IPS-NIHi11 (cell line): Measurements from ENCODE around the gene LSM7.

ENCODE experiments used
- DNase-seq: peaks from one replicate; pipeline ENCODE4 v3.0.0; 2012; ENCODE audit warnings: mixed read lengths, low spot score

The LSM7 gene

DNA sequence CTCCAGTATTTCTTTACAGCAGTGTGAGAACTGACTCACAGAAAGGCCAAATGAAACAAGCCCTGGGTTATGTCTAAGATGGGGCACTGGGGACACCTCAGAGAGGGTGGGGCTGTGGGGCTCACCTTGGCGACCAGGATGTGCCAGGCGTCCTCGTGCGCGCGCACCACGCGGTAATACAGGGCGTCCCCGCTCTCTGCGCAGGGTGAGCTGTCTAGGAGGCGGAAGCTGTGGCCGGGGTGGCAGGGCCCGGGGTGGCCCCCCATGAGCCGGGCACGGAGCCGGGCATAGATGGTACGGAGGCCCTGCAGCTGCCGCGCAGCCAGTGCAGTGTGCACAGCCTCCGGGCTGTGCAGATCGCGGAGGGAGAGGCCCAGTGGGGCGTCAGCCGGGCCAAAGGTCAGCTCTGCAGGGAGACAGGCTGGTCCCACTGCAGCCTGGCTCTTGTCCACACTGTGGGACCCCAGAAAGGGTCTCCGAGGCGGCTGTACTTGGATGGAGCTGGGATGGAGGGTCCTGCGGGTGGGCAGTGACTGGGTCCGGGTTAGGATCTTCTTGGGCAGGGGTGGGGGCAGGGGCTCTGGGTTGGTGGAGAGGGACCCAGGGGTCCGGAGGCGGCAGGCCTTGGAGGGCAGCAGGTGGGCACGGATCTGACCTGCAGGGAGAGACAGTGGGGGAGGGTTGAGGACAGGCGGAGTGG is 49.8 kb downstream of the LSM7 start:
- no peak for DNase-seq

GRCh38 chr19:2277138-2277537 is 51.2 kb downstream of the LSM7 start:
- DNase-seq: no peak

- DNase-seq: no peak
Measured at GRCh38 chr19:2276429-2276986, 51.9 kb downstream of the LSM7 start.

GRCh38 chr19:2275588-2276428 is 52.6 kb downstream of the LSM7 start:
- DNase-seq: no peak

GRCh38 chr19:2274931-2275535 is 53.4 kb downstream of the LSM7 start:
- peak; percentile 78 for DNase-seq

DNA sequence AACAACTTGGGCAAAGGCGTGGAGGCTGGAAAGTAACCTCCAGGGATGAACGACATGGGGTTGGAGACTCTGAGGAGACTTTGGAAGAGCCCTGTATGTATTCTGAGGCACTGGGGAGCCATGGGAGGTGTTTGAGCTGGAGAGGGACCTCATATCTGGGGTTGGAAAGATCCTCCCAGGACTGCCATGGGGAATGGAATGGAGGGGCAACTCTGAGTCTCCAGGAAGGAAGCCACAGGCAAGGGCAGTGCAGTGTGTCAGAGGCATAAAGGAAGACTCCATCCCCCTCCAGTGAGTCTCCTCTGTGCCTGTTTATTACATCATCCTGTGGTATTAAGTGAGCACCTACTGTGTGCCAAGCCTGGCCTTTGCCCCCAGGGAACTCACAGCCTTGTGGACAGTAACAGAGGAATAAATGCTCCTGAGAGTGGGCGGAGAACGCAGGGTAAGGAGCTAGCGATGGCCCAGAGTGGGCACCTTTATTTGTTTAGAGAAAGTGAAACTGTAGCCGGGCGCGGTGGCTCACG is 54.1 kb downstream of the LSM7 start:
- DNase-seq: no peak

DNA sequence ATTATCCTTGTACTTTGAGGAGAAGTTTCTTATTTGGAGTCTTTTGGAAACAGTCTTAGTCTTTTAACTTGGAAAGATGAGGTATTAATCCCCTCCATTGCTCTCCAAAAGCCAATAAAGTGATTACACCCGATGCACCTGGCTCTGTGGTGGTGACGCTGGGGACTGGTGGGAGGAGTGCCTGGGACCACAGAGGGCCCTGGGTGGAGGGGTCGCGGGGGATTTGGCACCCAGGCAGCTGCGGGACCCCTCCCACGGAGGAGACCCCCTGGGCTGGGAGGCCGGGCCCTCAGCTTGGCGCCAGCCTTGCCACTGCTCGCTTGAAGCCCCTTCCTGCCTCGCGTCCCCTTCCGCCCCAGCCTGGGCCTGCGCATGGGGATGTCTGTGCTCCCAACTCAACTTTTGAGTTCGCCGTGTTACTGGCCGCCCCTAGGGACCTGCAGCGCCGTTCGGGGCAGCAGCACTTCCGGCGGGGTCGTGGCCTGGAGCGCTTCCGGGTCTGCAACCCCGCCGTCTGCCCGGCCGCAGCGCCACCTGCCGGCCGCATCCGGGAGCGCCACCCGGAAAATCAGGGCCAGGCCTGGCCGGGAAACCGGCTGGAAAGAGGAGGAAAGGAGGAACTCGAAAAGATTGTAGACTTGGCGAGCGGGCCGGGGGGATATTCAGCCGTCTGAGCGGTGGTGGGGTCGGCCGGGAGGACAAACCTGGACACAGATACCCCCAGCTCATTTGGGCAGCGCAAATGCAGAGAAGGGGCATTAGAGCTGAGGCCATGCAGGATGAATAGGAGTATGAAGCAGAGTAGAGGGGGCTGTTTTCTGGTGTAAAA is 54.8 kb downstream of the LSM7 start:
- peak; percentile 94 for DNase-seq
